CD14-positive monocyte (primary cell): ENCODE data around the gene VDAC2. TPM values are rescaled to one million over a fixed set of nuclear protein-coding genes. Genes with fewer than 3 reads are reported as not detected.
A peak's percentile ranks its signal among the peaks of the same experiment; 100 is the strongest.

Experiments used
- DNase-seq, 3 donors: peaks; one replicate each; pipeline ENCODE4 v3.0.0-alpha.2; 2011 to 2022
- H2AFZ ChIP-seq: 2 replicates; pipeline ENCODE4 v1.6.0; 2012; ENCODE audit warnings: mild to moderate bottlenecking, low read depth, low read length, inconsistent platforms; ENCODE audit not compliant: insufficient read depth, poor library complexity, severe bottlenecking
- H3K27ac ChIP-seq, 2 donors: 1 replicate in 1 of 2; 2 replicates in 1 of 2; pipeline ENCODE4 v1.5.1; 2012 to 2013; ENCODE audit warnings: low read length in 2 of 2, control low read depth in 1 of 2, inconsistent platforms in 1 of 2, low read depth in 1 of 2, mild to moderate bottlenecking in 1 of 2
- H3K27me3 ChIP-seq, 2 donors: one replicate each; pipeline versions ENCODE4 v1.6.0 to v1.6.1; 2011 to 2013; ENCODE audit warnings: low read length in 2 of 2; ENCODE audit not compliant: control insufficient read depth in 2 of 2, insufficient read depth in 2 of 2
- H3K36me3 ChIP-seq, 2 donors: replicated peaks in 1 of 2; 1 replicate in 1 of 2; 2 replicates in 1 of 2; pipeline versions ENCODE4 v1.5.1 to v1.6.1; 2012 to 2013; ENCODE audit warnings: low read length in 2 of 2, control low read depth in 1 of 2, inconsistent platforms in 1 of 2, mild to moderate bottlenecking in 1 of 2; ENCODE audit not compliant: insufficient read depth in 2 of 2, control insufficient read depth in 1 of 2
- H3K4me1 ChIP-seq, 2 donors: 1 replicate in 1 of 2; 2 replicates in 1 of 2; pipeline versions ENCODE4 v1.5.1 to v1.6.1; 2012 to 2013; ENCODE audit warnings: low read length in 2 of 2, control low read depth in 1 of 2, inconsistent platforms in 1 of 2, mild to moderate bottlenecking in 1 of 2, moderate library complexity in 1 of 2; ENCODE audit not compliant: insufficient read depth in 2 of 2, control insufficient read depth in 1 of 2
- H3K4me2 ChIP-seq: replicated peaks from 2 replicates; pipeline ENCODE3; 2012; ENCODE audit warnings: low read length, moderate library complexity, mild to moderate bottlenecking; ENCODE audit not compliant: poor library complexity, severe bottlenecking; ENCODE audit errors: extremely low read depth
- H3K4me3 ChIP-seq, 3 experiments: fragments of 200-600 bp in 1 of 3; sonication (generic) in 1 of 3; replicated peaks in 1 of 3; 1 replicate in 2 of 3; 2 replicates in 1 of 3; pipeline ENCODE4 v1.5.1; 2011 to 2013; ENCODE audit warnings: low read length in 3 of 3, mild to moderate bottlenecking in 3 of 3, control low read depth in 2 of 3, low read depth in 2 of 3, inconsistent platforms in 1 of 3, moderate library complexity in 1 of 3
- H3K79me2 ChIP-seq: 2 replicates; pipeline ENCODE4 v1.6.0; 2012; ENCODE audit warnings: mild to moderate bottlenecking, control low read depth, inconsistent platforms, low read length, moderate library complexity; ENCODE audit not compliant: insufficient read depth
- H3K9ac ChIP-seq: 2 replicates; pipeline ENCODE4 v1.6.0; 2017; ENCODE audit warnings: low read length, mild to moderate bottlenecking; ENCODE audit not compliant: insufficient read depth, poor library complexity, severe bottlenecking
- H3K9me3 ChIP-seq, 2 donors: replicated peaks in 1 of 2; 1 replicate in 1 of 2; 2 replicates in 1 of 2; pipeline versions ENCODE4 v1.5.1 to v1.6.1; 2012 to 2013; ENCODE audit warnings: low read length in 2 of 2, control low read depth in 1 of 2; ENCODE audit not compliant: control insufficient read depth in 1 of 2, insufficient read depth in 1 of 2
- H4K20me1 ChIP-seq: 2 replicates; pipeline ENCODE4 v1.6.0; 2012; ENCODE audit warnings: mild to moderate bottlenecking, low read length, control low read depth, moderate library complexity; ENCODE audit not compliant: insufficient read depth
- H3K27ac Mint-ChIP-seq, 7 donors: one replicate each; pipeline ENCODE4 v1.8.0; 2020; ENCODE audit warnings: mild to moderate bottlenecking in 7 of 7, mixed read lengths in 7 of 7, moderate library complexity in 6 of 7, inconsistent platforms in 2 of 7
- H3K27me3 Mint-ChIP-seq, 3 donors: one replicate each; pipeline ENCODE4 v1.8.0; 2021 to 2022; ENCODE audit warnings: low read depth in 3 of 3, mild to moderate bottlenecking in 3 of 3, mixed read lengths in 3 of 3, moderate library complexity in 3 of 3, inconsistent platforms in 1 of 3
- H3K36me3 Mint-ChIP-seq, 2 donors: one replicate each; pipeline ENCODE4 v1.8.0; 2020; ENCODE audit warnings: mixed read lengths in 2 of 2, inconsistent platforms in 1 of 2, mild to moderate bottlenecking in 1 of 2
- H3K4me1 Mint-ChIP-seq: one replicate; pipeline ENCODE4 v1.8.0; 2020; ENCODE audit warnings: mild to moderate bottlenecking, mixed read lengths
- H3K4me3 Mint-ChIP-seq, 2 donors: one replicate each; pipeline ENCODE4 v1.8.0; 2020; ENCODE audit warnings: mild to moderate bottlenecking in 2 of 2, mixed read lengths in 2 of 2, moderate library complexity in 1 of 2
- H3K9me3 Mint-ChIP-seq, 7 donors: one replicate each; pipeline ENCODE4 v1.8.0; 2020 to 2022; ENCODE audit warnings: mixed read lengths in 7 of 7, mild to moderate bottlenecking in 6 of 7, moderate library complexity in 6 of 7, inconsistent platforms in 2 of 7
- CTCF ChIP-seq: fragments of 200-600 bp; IDR thresholded peaks from one replicate; pipeline ENCODE4 v1.8.0; 2022; ENCODE audit warnings: antibody characterized with exemption, mild to moderate bottlenecking
- WGBS: methylation state at CpG from one replicate; pipeline ENCODE4 v1.1.5; 2013; ENCODE audit warnings: missing lambda C conversion rate; ENCODE audit not compliant: insufficient coverage; 5-methylcytosine and 5-hydroxymethylcytosine counted together
- intact Hi-C, 2 donors: fragments of 100-400 bp; cut with micrococcal nuclease; formaldehyde crosslinking; loops; one replicate each; pipeline versions ENCODE4 v1.15.0 to v1.15.1; 2023
- polyA plus RNA-seq, 3 donors: library from polyadenylated mRNA; depleted of rRNA in 1 of 3; unstranded in 2 of 3; stranded (reverse) in 1 of 3; fragments of 300-500 nt in 2 of 3; fragments of >200 nt in 1 of 3; fragmentation: Illumina TruSeq in 2 of 3; gene quantifications; 1 replicate in 2 of 3; 2 replicates in 1 of 3; pipeline ENCODE4 v1.2.3, GENCODE V29; 2012 to 2021

VDAC2 gene
- polyA plus RNA-seq, 3 donors = 71.2 to 154 (median 139) TPM

- Histone ChIP-seq H3K4me1 (no peaks in the 10 kb centered on the region), H3K9me3 (no peaks in the 10 kb centered on the region), H3K4me2 (no peak overlapping the region), H3K4me3 (no peak overlapping the region), H3K27ac (no peak overlapping the region), H3K27me3 (no peaks in the 10 kb centered on the region), H3K79me2 (no peaks in the 10 kb centered on the region), H2AFZ (no peak overlapping the region), H3K9ac (no peak overlapping the region), H3K36me3 (no peaks in the 10 kb centered on the region), H4K20me1 (no peaks in the 10 kb centered on the region)
- H3K36me3 Mint-ChIP-seq = no peaks in the 10 kb centered on the region
- H3K4me1 Mint-ChIP-seq = no peaks in the 10 kb centered on the region
- intact Hi-C loops = no loop called here
- H3K27me3 Mint-ChIP-seq = peaks cover 0 to 7% (median 1%) of the 10 kb centered on the region in 3 donors
- DNase-seq = no peak
- no peaks in the 10 kb centered on the region for H3K9me3 Mint-ChIP-seq
- no peak overlapping the region for H3K4me3 Mint-ChIP-seq
- H3K27ac Mint-ChIP-seq = no peak overlapping the region
- WGBS = 91% methylated on average over 6 of the region's 10 CpGs
- no peak for TF ChIP-seq CTCF
These were observed 32.8 kb downstream of the VDAC2 start for GRCh38 chr10:75243426-75243825.

- 93% methylated on average over 4 of the region's 8 CpGs for WGBS
- Mint-ChIP-seq H3K4me3 (no peak overlapping the region), H3K36me3 (no peaks in the 10 kb centered on the region), H3K27ac (peak overlapping the region in 1 of 7 donors; percentile 59), H3K27me3 (peaks cover 1 to 7% (median 2%) of the 10 kb centered on the region in 3 donors), H3K4me1 (no peaks in the 10 kb centered on the region), H3K9me3 (no peaks in the 10 kb centered on the region)
- H2AFZ ChIP-seq = no peak overlapping the region
- H3K4me3 ChIP-seq = no peak overlapping the region
- no peak for TF ChIP-seq CTCF
- no peaks in the 10 kb centered on the region for H3K36me3 ChIP-seq
- no peak for DNase-seq
- no peaks in the 10 kb centered on the region for H3K27me3 ChIP-seq
- H3K27ac ChIP-seq = no peak overlapping the region
- H3K4me2 ChIP-seq = no peak overlapping the region
- intact Hi-C loops = no loop called here
- no peaks in the 10 kb centered on the region for H3K9me3 ChIP-seq
- no peaks in the 10 kb centered on the region for H3K79me2 ChIP-seq
- H3K4me1 ChIP-seq = no peaks in the 10 kb centered on the region
- H3K9ac ChIP-seq = no peak overlapping the region
- H4K20me1 ChIP-seq = no peaks in the 10 kb centered on the region
These were observed 34.1 kb downstream of the VDAC2 start for GRCh38 chr10:75244487-75245353.
